Trophoblast cell (in vitro differentiated cells and primary cell): ENCODE results near the gene VAPB.
A peak's percentile ranks its signal among the peaks of the same experiment; 100 is the strongest.

ENCODE experiments used
- DNase-seq, 2 donors: peaks; one replicate each; pipeline ENCODE4 v3.0.0-alpha.2; 2016
- H2AFZ ChIP-seq: 2 replicates; pipeline ENCODE4 v1.6.1; 2013; ENCODE audit warnings: low read length, moderate library complexity, mild to moderate bottlenecking; ENCODE audit not compliant: insufficient read depth, poor library complexity
- H2AK5ac ChIP-seq: 2 replicates; pipeline ENCODE4 v1.6.1; 2013; ENCODE audit warnings: mild to moderate bottlenecking, low read length
- H2BK120ac ChIP-seq: 2 replicates; pipeline ENCODE4 v1.6.1; 2013; ENCODE audit warnings: low read length, mild to moderate bottlenecking, moderate library complexity; ENCODE audit not compliant: insufficient read depth, poor library complexity
- H2BK12ac ChIP-seq: 2 replicates; pipeline ENCODE4 v1.6.1; 2013; ENCODE audit warnings: mild to moderate bottlenecking, low read length, moderate library complexity
- H2BK5ac ChIP-seq: 2 replicates; pipeline ENCODE4 v1.6.1; 2013; ENCODE audit warnings: low read length, low read depth, moderate library complexity, mild to moderate bottlenecking; ENCODE audit not compliant: poor library complexity
- H3K14ac ChIP-seq: 2 replicates; pipeline ENCODE4 v1.6.1; 2013; ENCODE audit warnings: mild to moderate bottlenecking, low read length
- H3K18ac ChIP-seq: 2 replicates; pipeline ENCODE4 v1.6.1; 2013; ENCODE audit warnings: mild to moderate bottlenecking, low read length
- H3K23ac ChIP-seq: 2 replicates; pipeline ENCODE4 v1.6.1; 2013; ENCODE audit warnings: low read length
- H3K27ac ChIP-seq: 2 replicates; pipeline ENCODE4 v1.5.1; 2013; ENCODE audit warnings: low read depth, mild to moderate bottlenecking, inconsistent platforms, low read length, moderate library complexity
- H3K27me3 ChIP-seq: 2 replicates; pipeline ENCODE4 v1.6.1; 2013; ENCODE audit warnings: inconsistent platforms, mild to moderate bottlenecking, low read length, moderate library complexity; ENCODE audit not compliant: insufficient read depth
- H3K36me3 ChIP-seq, 2 experiments: 1 replicate in 1 of 2; 2 replicates in 1 of 2; pipeline ENCODE4 v1.6.1; 2013; ENCODE audit warnings: low read length in 2 of 2, mild to moderate bottlenecking in 2 of 2, moderate library complexity in 1 of 2; ENCODE audit not compliant: insufficient read depth in 2 of 2, control insufficient read depth in 1 of 2
- H3K4ac ChIP-seq: 2 replicates; pipeline ENCODE4 v1.6.1; 2013; ENCODE audit warnings: low read depth, mild to moderate bottlenecking, low read length, moderate library complexity
- H3K4me1 ChIP-seq, 2 experiments: 1 replicate in 1 of 2; 2 replicates in 1 of 2; pipeline ENCODE4 v1.6.1; 2013; ENCODE audit warnings: low read length in 2 of 2, mild to moderate bottlenecking in 2 of 2, moderate library complexity in 1 of 2; ENCODE audit not compliant: insufficient read depth in 2 of 2, control insufficient read depth in 1 of 2
- H3K4me2 ChIP-seq: 2 replicates; pipeline ENCODE4 v1.6.1; 2013; ENCODE audit warnings: inconsistent platforms, mild to moderate bottlenecking, low read length, moderate library complexity
- H3K4me3 ChIP-seq: 2 replicates; pipeline ENCODE4 v1.5.1; 2013; ENCODE audit warnings: mild to moderate bottlenecking, low read depth, low read length, inconsistent platforms
- H3K79me1 ChIP-seq: one replicate; pipeline ENCODE4 v1.6.1; 2013; ENCODE audit warnings: low read length
- H3K79me2 ChIP-seq: 2 replicates; pipeline ENCODE4 v1.6.1; 2013; ENCODE audit warnings: low read length, mild to moderate bottlenecking; ENCODE audit not compliant: control insufficient read depth, insufficient read depth, poor library complexity
- H3K9ac ChIP-seq: 2 replicates; pipeline ENCODE4 v1.6.1; 2013; ENCODE audit warnings: mild to moderate bottlenecking, low read length
- H3K9me3 ChIP-seq: 2 replicates; pipeline ENCODE4 v1.6.1; 2013; ENCODE audit warnings: low read depth, mild to moderate bottlenecking, control low read depth, inconsistent platforms, low read length; ENCODE audit not compliant: insufficient read depth
- H4K12ac ChIP-seq: 2 replicates; pipeline ENCODE4 v1.6.1; 2013; ENCODE audit warnings: low read depth, mild to moderate bottlenecking, low read length, moderate library complexity
- H4K8ac ChIP-seq: 2 replicates; pipeline ENCODE4 v1.6.1; 2013; ENCODE audit warnings: low read depth, mild to moderate bottlenecking, low read length, moderate library complexity
- H4K91ac ChIP-seq: one replicate; pipeline ENCODE4 v1.6.1; 2013; ENCODE audit warnings: low read depth, mild to moderate bottlenecking, low read length, moderate library complexity
- WGBS: extraction: QIAGEN DNeasy Blood & Tissue Kit; methylation state at CpG from one replicate; pipeline ENCODE4 v1.1.7; 2013; ENCODE audit warnings: missing lambda C conversion rate; ENCODE audit not compliant: insufficient read length, insufficient coverage; ENCODE audit errors: extremely low coverage; 5-methylcytosine and 5-hydroxymethylcytosine counted together

Gene VAPB

DNA sequence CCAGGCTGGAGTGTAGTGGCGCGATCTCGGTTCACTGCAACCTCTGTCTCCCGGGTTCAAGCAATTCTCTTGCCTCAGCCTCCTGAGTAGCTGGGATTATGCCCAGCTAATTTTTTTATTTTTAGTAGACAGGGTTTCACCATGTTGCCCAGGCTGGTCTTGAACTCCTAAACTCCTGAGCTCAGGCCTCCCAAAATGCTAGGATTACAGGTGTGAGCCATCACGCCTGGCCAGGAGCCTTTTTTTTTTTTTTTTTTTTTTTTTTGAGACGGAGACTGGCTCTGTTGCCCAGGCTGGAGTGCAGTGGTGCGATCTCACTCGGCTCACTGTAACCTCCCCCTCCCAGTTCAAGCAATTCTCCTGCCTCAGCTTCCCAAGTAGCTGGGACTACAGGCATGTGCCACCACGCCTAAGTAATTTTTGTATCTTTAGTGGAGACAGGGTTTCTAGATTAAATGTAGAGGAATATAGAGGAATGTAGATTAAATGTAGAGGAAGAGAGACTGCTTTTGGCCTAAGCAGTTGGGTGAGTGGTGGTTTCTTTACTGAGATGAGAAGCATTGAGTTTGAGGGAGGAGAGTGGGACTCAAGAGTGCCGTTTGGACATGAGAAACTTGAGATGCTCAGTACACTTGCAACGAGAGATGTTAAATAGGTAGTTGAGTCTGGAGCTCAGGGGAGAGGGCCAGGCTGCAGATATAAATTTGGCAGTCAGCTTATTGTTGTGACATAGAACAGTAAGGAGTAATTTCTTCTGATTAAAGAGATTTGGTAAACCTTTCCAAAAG is 16.7 kb downstream of the VAPB start:
- Histone ChIP-seq H3K9me3 (no peaks in the 10 kb centered on the region), H3K9ac (no peak overlapping the region), H3K14ac (no peak overlapping the region), H3K79me2 (peaks cover 9% of the 10 kb centered on the region), H4K12ac (no peak overlapping the region), H3K4me3 (no peak overlapping the region), H2AFZ (no peak overlapping the region), H2AK5ac (no peak overlapping the region), H3K4ac (peak overlapping the region; percentile 47), H4K91ac (no peak overlapping the region), H3K36me3 (no peaks in the 10 kb centered on the region), H2BK120ac (no peak overlapping the region), H3K23ac (no peak overlapping the region), H2BK12ac (no peak overlapping the region), H2BK5ac (no peak overlapping the region), H3K4me2 (no peak overlapping the region), H4K8ac (no peak overlapping the region), H3K4me1 (peaks cover 0 to 2% of the 10 kb centered on the region in 2 experiments), H3K18ac (no peak overlapping the region), H3K27me3 (no peaks in the 10 kb centered on the region), H3K27ac (no peak overlapping the region), H3K79me1 (no peaks in the 10 kb centered on the region)
- no peak for DNase-seq
- no CpG with 5 or more reads among the region's 11 CpGs for WGBS

DNA sequence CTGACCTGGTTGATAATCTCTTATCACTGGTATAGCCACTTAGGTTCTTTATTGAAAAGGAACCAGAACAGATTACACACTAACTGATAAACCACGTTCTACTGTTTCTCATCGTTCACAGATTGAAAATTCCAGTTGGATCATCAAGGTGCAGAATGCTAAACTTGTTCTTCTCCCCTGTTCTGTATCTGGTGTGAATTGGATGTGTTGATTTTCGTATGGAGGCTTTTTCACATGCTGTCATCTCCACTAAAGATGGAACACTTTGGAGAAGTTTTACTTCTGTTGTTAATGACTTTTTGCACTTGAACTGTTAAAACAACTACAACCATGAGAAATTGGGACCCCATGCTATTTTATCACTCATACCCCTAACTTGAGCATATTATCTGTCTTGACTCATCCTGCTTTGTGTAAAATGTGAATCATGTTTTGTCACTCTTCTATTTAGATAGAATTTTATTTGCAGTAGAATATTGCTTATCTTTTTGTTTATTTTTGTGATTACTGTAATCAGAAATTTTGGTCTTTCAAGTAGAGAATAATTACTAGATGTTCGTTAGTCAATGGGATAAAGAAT is 17.5 kb downstream of the VAPB start:
- no peak overlapping the region for H4K8ac ChIP-seq
- no peak overlapping the region for H3K23ac ChIP-seq
- no peak overlapping the region for H3K14ac ChIP-seq
- no peaks in the 10 kb centered on the region for H3K9me3 ChIP-seq
- H3K18ac ChIP-seq, result no peak overlapping the region
- H3K4me3 ChIP-seq, result no peak overlapping the region
- no peaks in the 10 kb centered on the region for H3K27me3 ChIP-seq
- no peak overlapping the region for H2BK12ac ChIP-seq
- H2BK120ac ChIP-seq, result no peak overlapping the region
- no peak overlapping the region for H2AFZ ChIP-seq
- H3K36me3 ChIP-seq, result peaks cover 0 to 2% of the 10 kb centered on the region in 2 experiments
- H2BK5ac ChIP-seq, result no peak overlapping the region
- no peaks in the 10 kb centered on the region for H3K79me1 ChIP-seq
- H3K9ac ChIP-seq, result no peak overlapping the region
- H3K4me1 ChIP-seq, result peaks cover 0 to 2% of the 10 kb centered on the region in 2 experiments
- DNase-seq, result no peak
- WGBS, result no CpG with 5 or more reads among the region's 4 CpGs
- no peak overlapping the region for H3K4ac ChIP-seq
- peaks cover 9% of the 10 kb centered on the region for H3K79me2 ChIP-seq
- H3K27ac ChIP-seq, result no peak overlapping the region
- no peak overlapping the region for H4K91ac ChIP-seq
- no peak overlapping the region for H4K12ac ChIP-seq
- H2AK5ac ChIP-seq, result no peak overlapping the region
- no peak overlapping the region for H3K4me2 ChIP-seq

DNA sequence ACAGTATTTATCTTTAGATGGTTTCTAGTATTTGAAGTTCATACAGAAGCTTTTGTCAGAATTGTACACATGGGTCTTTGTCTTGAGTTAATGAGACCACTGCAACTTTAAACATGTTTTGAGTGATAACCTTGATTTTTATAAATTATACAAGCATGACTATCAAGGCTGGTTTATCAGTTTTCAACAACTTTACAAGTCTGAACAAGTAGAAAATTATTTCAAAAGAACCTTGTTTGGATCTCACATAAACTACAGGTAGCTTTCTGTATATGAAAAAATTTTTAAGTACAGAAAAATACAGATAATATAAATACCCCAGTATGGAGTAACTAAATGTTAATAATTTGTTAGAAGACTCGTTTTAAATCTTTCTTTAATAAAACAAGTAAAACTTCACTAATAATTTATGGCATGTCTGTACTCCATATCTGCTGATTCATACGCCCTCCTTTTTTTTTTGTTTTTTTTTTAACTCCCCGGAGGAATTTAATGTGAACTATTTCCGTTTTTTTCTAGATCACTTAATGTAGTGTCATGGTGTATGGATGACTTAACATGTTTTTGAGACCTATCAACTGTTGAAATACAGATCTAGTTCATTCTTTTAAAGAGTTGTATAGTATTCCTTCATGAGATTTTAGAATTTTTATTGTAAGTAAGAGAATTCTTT is 18.3 kb downstream of the VAPB start:
- Histone ChIP-seq H3K23ac (no peak overlapping the region), H3K79me1 (no peaks in the 10 kb centered on the region), H3K36me3 (peaks cover 0 to 2% of the 10 kb centered on the region in 2 experiments), H2AFZ (no peak overlapping the region), H3K14ac (no peak overlapping the region), H2BK120ac (no peak overlapping the region), H3K79me2 (peaks cover 9% of the 10 kb centered on the region), H3K4me1 (peaks cover 0 to 2% of the 10 kb centered on the region in 2 experiments), H3K4ac (no peak overlapping the region), H3K27ac (no peak overlapping the region), H4K91ac (no peak overlapping the region), H4K12ac (no peak overlapping the region), H3K4me2 (no peak overlapping the region), H2AK5ac (no peak overlapping the region), H3K27me3 (no peaks in the 10 kb centered on the region), H4K8ac (no peak overlapping the region), H2BK5ac (no peak overlapping the region), H3K18ac (no peak overlapping the region), H3K9me3 (no peaks in the 10 kb centered on the region), H2BK12ac (no peak overlapping the region), H3K4me3 (no peak overlapping the region), H3K9ac (no peak overlapping the region)
- no peak for DNase-seq
- no CpG with 5 or more reads among the region's 4 CpGs for WGBS

DNA sequence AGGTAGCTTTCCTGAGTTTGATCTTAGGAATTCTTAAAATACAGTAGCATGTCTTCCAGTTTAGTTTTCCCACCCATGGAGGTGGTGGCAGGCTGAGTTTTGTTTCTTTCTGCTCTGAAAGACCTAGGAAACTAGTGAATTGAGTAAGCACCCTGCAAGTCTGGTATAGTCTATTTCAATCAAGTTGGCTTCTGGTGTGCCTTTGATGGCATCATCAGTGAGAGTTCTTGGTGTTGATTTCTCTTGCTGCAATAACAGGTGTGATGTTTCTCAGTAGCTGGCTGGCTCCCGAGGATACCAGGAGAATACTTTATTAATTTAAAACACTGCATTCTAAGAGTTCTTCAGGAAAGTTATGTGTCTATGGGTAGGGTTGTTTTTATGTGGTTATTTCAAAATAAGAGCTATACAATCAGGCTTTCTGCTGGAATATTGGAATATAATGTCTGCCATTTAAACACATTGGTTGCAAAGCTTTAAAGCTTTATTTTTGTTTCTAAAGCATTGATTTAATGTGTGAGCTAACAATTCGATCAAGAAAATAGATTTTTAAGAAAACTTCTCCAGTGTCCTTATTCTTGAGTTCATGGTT is 19.0 kb downstream of the VAPB start:
- H4K8ac ChIP-seq, result no peak overlapping the region
- no peaks in the 10 kb centered on the region for H3K9me3 ChIP-seq
- no peak overlapping the region for H3K4me3 ChIP-seq
- no peak overlapping the region for H2BK5ac ChIP-seq
- peaks cover 0 to 2% of the 10 kb centered on the region in 2 experiments for H3K4me1 ChIP-seq
- WGBS, result no CpG with 5 or more reads among the region's 2 CpGs
- H3K23ac ChIP-seq, result no peak overlapping the region
- no peak overlapping the region for H4K91ac ChIP-seq
- H4K12ac ChIP-seq, result no peak overlapping the region
- peaks cover 7% of the 10 kb centered on the region for H3K79me2 ChIP-seq
- H3K9ac ChIP-seq, result no peak overlapping the region
- peak overlapping the region; percentile 83 for H3K4ac ChIP-seq
- H3K27me3 ChIP-seq, result no peaks in the 10 kb centered on the region
- no peak overlapping the region for H2BK120ac ChIP-seq
- peaks cover 0 to 2% of the 10 kb centered on the region in 2 experiments for H3K36me3 ChIP-seq
- H3K27ac ChIP-seq, result no peak overlapping the region
- H2BK12ac ChIP-seq, result no peak overlapping the region
- H3K4me2 ChIP-seq, result no peak overlapping the region
- no peaks in the 10 kb centered on the region for H3K79me1 ChIP-seq
- no peak for DNase-seq
- H2AFZ ChIP-seq, result no peak overlapping the region
- no peak overlapping the region for H3K18ac ChIP-seq
- no peak overlapping the region for H3K14ac ChIP-seq
- H2AK5ac ChIP-seq, result no peak overlapping the region
